CD14-positive monocyte (primary cell): ENCODE results near the gene COMMD1. TPM values are rescaled to one million over a fixed set of nuclear protein-coding genes. Genes with fewer than 3 reads are reported as not detected.

Experiments used
- DNase-seq, 3 donors: peaks; one replicate each; pipeline ENCODE4 v3.0.0-alpha.2; 2011 to 2022
- H2AFZ ChIP-seq: 2 replicates; pipeline ENCODE4 v1.6.0; 2012; ENCODE audit warnings: mild to moderate bottlenecking, low read depth, low read length, inconsistent platforms; ENCODE audit not compliant: insufficient read depth, poor library complexity, severe bottlenecking
- H3K27ac ChIP-seq, 2 donors: 1 replicate in 1 of 2; 2 replicates in 1 of 2; pipeline ENCODE4 v1.5.1; 2012 to 2013; ENCODE audit warnings: low read length in 2 of 2, control low read depth in 1 of 2, inconsistent platforms in 1 of 2, low read depth in 1 of 2, mild to moderate bottlenecking in 1 of 2
- H3K27me3 ChIP-seq, 2 donors: one replicate each; pipeline versions ENCODE4 v1.6.0 to v1.6.1; 2011 to 2013; ENCODE audit warnings: low read length in 2 of 2; ENCODE audit not compliant: control insufficient read depth in 2 of 2, insufficient read depth in 2 of 2
- H3K36me3 ChIP-seq, 2 donors: replicated peaks in 1 of 2; 1 replicate in 1 of 2; 2 replicates in 1 of 2; pipeline versions ENCODE4 v1.5.1 to v1.6.1; 2012 to 2013; ENCODE audit warnings: low read length in 2 of 2, control low read depth in 1 of 2, inconsistent platforms in 1 of 2, mild to moderate bottlenecking in 1 of 2; ENCODE audit not compliant: insufficient read depth in 2 of 2, control insufficient read depth in 1 of 2
- H3K4me1 ChIP-seq, 2 donors: 1 replicate in 1 of 2; 2 replicates in 1 of 2; pipeline versions ENCODE4 v1.5.1 to v1.6.1; 2012 to 2013; ENCODE audit warnings: low read length in 2 of 2, control low read depth in 1 of 2, inconsistent platforms in 1 of 2, mild to moderate bottlenecking in 1 of 2, moderate library complexity in 1 of 2; ENCODE audit not compliant: insufficient read depth in 2 of 2, control insufficient read depth in 1 of 2
- H3K4me2 ChIP-seq: replicated peaks from 2 replicates; pipeline ENCODE3; 2012; ENCODE audit warnings: low read length, moderate library complexity, mild to moderate bottlenecking; ENCODE audit not compliant: poor library complexity, severe bottlenecking; ENCODE audit errors: extremely low read depth
- H3K4me3 ChIP-seq, 3 experiments: fragments of 200-600 bp in 1 of 3; sonication (generic) in 1 of 3; replicated peaks in 1 of 3; 1 replicate in 2 of 3; 2 replicates in 1 of 3; pipeline ENCODE4 v1.5.1; 2011 to 2013; ENCODE audit warnings: low read length in 3 of 3, mild to moderate bottlenecking in 3 of 3, control low read depth in 2 of 3, low read depth in 2 of 3, inconsistent platforms in 1 of 3, moderate library complexity in 1 of 3
- H3K79me2 ChIP-seq: 2 replicates; pipeline ENCODE4 v1.6.0; 2012; ENCODE audit warnings: mild to moderate bottlenecking, control low read depth, inconsistent platforms, low read length, moderate library complexity; ENCODE audit not compliant: insufficient read depth
- H3K9ac ChIP-seq: 2 replicates; pipeline ENCODE4 v1.6.0; 2017; ENCODE audit warnings: low read length, mild to moderate bottlenecking; ENCODE audit not compliant: insufficient read depth, poor library complexity, severe bottlenecking
- H3K9me3 ChIP-seq, 2 donors: replicated peaks in 1 of 2; 1 replicate in 1 of 2; 2 replicates in 1 of 2; pipeline versions ENCODE4 v1.5.1 to v1.6.1; 2012 to 2013; ENCODE audit warnings: low read length in 2 of 2, control low read depth in 1 of 2; ENCODE audit not compliant: control insufficient read depth in 1 of 2, insufficient read depth in 1 of 2
- H4K20me1 ChIP-seq: 2 replicates; pipeline ENCODE4 v1.6.0; 2012; ENCODE audit warnings: mild to moderate bottlenecking, low read length, control low read depth, moderate library complexity; ENCODE audit not compliant: insufficient read depth
- H3K27ac Mint-ChIP-seq, 7 donors: one replicate each; pipeline ENCODE4 v1.8.0; 2020; ENCODE audit warnings: mild to moderate bottlenecking in 7 of 7, mixed read lengths in 7 of 7, moderate library complexity in 6 of 7, inconsistent platforms in 2 of 7
- H3K27me3 Mint-ChIP-seq, 3 donors: one replicate each; pipeline ENCODE4 v1.8.0; 2021 to 2022; ENCODE audit warnings: low read depth in 3 of 3, mild to moderate bottlenecking in 3 of 3, mixed read lengths in 3 of 3, moderate library complexity in 3 of 3, inconsistent platforms in 1 of 3
- H3K36me3 Mint-ChIP-seq, 2 donors: one replicate each; pipeline ENCODE4 v1.8.0; 2020; ENCODE audit warnings: mixed read lengths in 2 of 2, inconsistent platforms in 1 of 2, mild to moderate bottlenecking in 1 of 2
- H3K4me1 Mint-ChIP-seq: one replicate; pipeline ENCODE4 v1.8.0; 2020; ENCODE audit warnings: mild to moderate bottlenecking, mixed read lengths
- H3K4me3 Mint-ChIP-seq, 2 donors: one replicate each; pipeline ENCODE4 v1.8.0; 2020; ENCODE audit warnings: mild to moderate bottlenecking in 2 of 2, mixed read lengths in 2 of 2, moderate library complexity in 1 of 2
- H3K9me3 Mint-ChIP-seq, 7 donors: one replicate each; pipeline ENCODE4 v1.8.0; 2020 to 2022; ENCODE audit warnings: mixed read lengths in 7 of 7, mild to moderate bottlenecking in 6 of 7, moderate library complexity in 6 of 7, inconsistent platforms in 2 of 7
- CTCF ChIP-seq: fragments of 200-600 bp; IDR thresholded peaks from one replicate; pipeline ENCODE4 v1.8.0; 2022; ENCODE audit warnings: antibody characterized with exemption, mild to moderate bottlenecking
- WGBS: methylation state at CpG from one replicate; pipeline ENCODE4 v1.1.5; 2013; ENCODE audit warnings: missing lambda C conversion rate; ENCODE audit not compliant: insufficient coverage; 5-methylcytosine and 5-hydroxymethylcytosine counted together
- intact Hi-C, 2 donors: fragments of 100-400 bp; cut with micrococcal nuclease; formaldehyde crosslinking; loops; one replicate each; pipeline versions ENCODE4 v1.15.0 to v1.15.1; 2023
- polyA plus RNA-seq, 3 donors: library from polyadenylated mRNA; depleted of rRNA in 1 of 3; unstranded in 2 of 3; stranded (reverse) in 1 of 3; fragments of 300-500 nt in 2 of 3; fragments of >200 nt in 1 of 3; fragmentation: Illumina TruSeq in 2 of 3; gene quantifications; 1 replicate in 2 of 3; 2 replicates in 1 of 3; pipeline ENCODE4 v1.2.3, GENCODE V29; 2012 to 2021

Gene COMMD1
- polyA plus RNA-seq, 3 donors = 25.2 to 82.1 (median 70.7) TPM

- Mint-ChIP-seq H3K9me3 (no peaks in the 10 kb centered on the region), H3K36me3 (no peaks in the 10 kb centered on the region), H3K27ac (no peak overlapping the region), H3K4me3 (no peak overlapping the region), H3K27me3 (no peaks in the 10 kb centered on the region), H3K4me1 (peaks cover 5% of the 10 kb centered on the region)
- DNase-seq = no peak
- Histone ChIP-seq H4K20me1 (no peaks in the 10 kb centered on the region), H3K36me3 (no peaks in the 10 kb centered on the region), H3K9ac (no peak overlapping the region), H3K27me3 (no peaks in the 10 kb centered on the region), H3K4me3 (no peak overlapping the region), H3K79me2 (no peaks in the 10 kb centered on the region), H3K4me1 (no peaks in the 10 kb centered on the region), H3K27ac (no peak overlapping the region), H3K9me3 (no peaks in the 10 kb centered on the region), H2AFZ (no peak overlapping the region), H3K4me2 (no peak overlapping the region)
- no peak for TF ChIP-seq CTCF
- 100% methylated on average over 2 of the region's 3 CpGs for WGBS
- intact Hi-C loops = no loop called here
These were observed 257.8 kb downstream of the COMMD1 start for GRCh38 chr2:62163106-62163831.

DNA sequence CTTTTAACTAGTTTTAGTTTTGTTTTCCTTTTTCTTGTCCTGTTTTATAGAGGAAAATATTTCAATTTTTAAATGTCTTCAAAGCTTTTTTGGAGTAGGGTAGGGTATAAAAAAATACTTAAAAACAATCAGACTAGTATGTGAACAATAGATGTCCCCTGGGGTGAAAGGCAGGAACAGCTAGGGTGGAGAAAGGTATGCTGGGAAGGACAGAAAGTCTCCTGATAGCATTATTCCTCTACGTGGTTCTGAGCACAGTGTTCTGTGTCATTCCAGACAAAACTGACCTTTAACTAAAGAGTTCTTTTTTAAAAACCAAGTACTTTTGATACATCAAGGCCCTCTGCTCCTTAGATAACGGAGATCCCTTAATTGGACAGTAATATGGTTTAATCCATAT is 258.4 kb downstream of the COMMD1 start:
- H3K4me1 Mint-ChIP-seq = peaks cover 5% of the 10 kb centered on the region
- Histone ChIP-seq H4K20me1 (no peaks in the 10 kb centered on the region), H3K9me3 (no peaks in the 10 kb centered on the region), H3K27me3 (no peaks in the 10 kb centered on the region), H3K4me2 (no peak overlapping the region), H3K36me3 (no peaks in the 10 kb centered on the region), H3K79me2 (no peaks in the 10 kb centered on the region), H3K4me1 (no peaks in the 10 kb centered on the region), H3K27ac (no peak overlapping the region), H3K9ac (no peak overlapping the region), H3K4me3 (no peak overlapping the region), H2AFZ (no peak overlapping the region)
- WGBS = no CpG with 5 or more reads among the region's 2 CpGs
- H3K4me3 Mint-ChIP-seq = no peak overlapping the region
- no peaks in the 10 kb centered on the region for H3K36me3 Mint-ChIP-seq
- no peaks in the 10 kb centered on the region for H3K27me3 Mint-ChIP-seq
- intact Hi-C loops = no loop called here
- no peak for TF ChIP-seq CTCF
- no peak for DNase-seq
- no peaks in the 10 kb centered on the region for H3K9me3 Mint-ChIP-seq
- no peak overlapping the region for H3K27ac Mint-ChIP-seq
